ENCODE data around the gene MARCHF7.

GRCh38 chr2:159736048-159736447 is 23.7 kb downstream of the MARCHF7 start:
- TF ChIP-seq CTCF (IDR thresholded peaks at IDR 0.05) (no peak), POLR2A (IDR thresholded peaks at IDR 0.05) (no peak), POLR2AphosphoS5 (IDR thresholded peaks at IDR 0.05; ENCODE audit: insufficient read depth in 1 of 2, low read depth in 1 of 2) (no peak)
